ENCODE data around the gene ASB6.

ASB6 gene

GRCh38 chr9:129601082-129601674 is 40.8 kb downstream of the ASB6 start:
- Histone ChIP-seq H3K4me2 (ENCODE audit: low read length) (no peak overlapping the region), H3K27me3 (ENCODE audit: control insufficient read depth, insufficient read depth, low read length) (no peaks in the 10 kb centered on the region), H3K9me3 (ENCODE audit: control insufficient read depth, low read length) (no peaks in the 10 kb centered on the region), H3K4me1 (no peaks in the 10 kb centered on the region), H3K27ac (no peak overlapping the region), H3K9ac (no peak overlapping the region), H3K36me3 (ENCODE audit: control insufficient read depth, insufficient read depth, low read length) (no peaks in the 10 kb centered on the region), H3K4me3 (ENCODE audit: low read depth, low read length) (no peak overlapping the region), H3K79me2 (no peaks in the 10 kb centered on the region), H2AFZ (no peak overlapping the region)
- TF ChIP-seq CTCF (IDR thresholded peaks at IDR 0.05): no peak

GRCh38 chr9:129598089-129598596 is 43.8 kb downstream of the ASB6 start:
- H3K9ac ChIP-seq: no peak overlapping the region

GRCh38 chr9:129597355-129598088 is 44.4 kb downstream of the ASB6 start:
- H3K36me3 ChIP-seq (ENCODE audit: control insufficient read depth, insufficient read depth, low read length): no peaks in the 10 kb centered on the region
- H3K4me2 ChIP-seq (ENCODE audit: low read length): peak overlapping the region; percentile 50
- H3K9me3 ChIP-seq (ENCODE audit: control insufficient read depth, low read length): no peaks in the 10 kb centered on the region
- no peak for TF ChIP-seq CTCF (IDR thresholded peaks at IDR 0.05)
- no peak overlapping the region for H3K27ac ChIP-seq
- H3K79me2 ChIP-seq: no peaks in the 10 kb centered on the region
- H3K4me1 ChIP-seq: no peaks in the 10 kb centered on the region
- no peak overlapping the region for H3K9ac ChIP-seq
- no peaks in the 10 kb centered on the region for H3K27me3 ChIP-seq (ENCODE audit: control insufficient read depth, insufficient read depth, low read length)
- peak overlapping the region; percentile 81 for H2AFZ ChIP-seq
- H3K4me3 ChIP-seq (ENCODE audit: low read depth, low read length): no peak overlapping the region

More at GRCh38 chr9:129598089-129598596, 43.8 kb downstream of the ASB6 start:
- Histone ChIP-seq H3K36me3 (ENCODE audit: control insufficient read depth, insufficient read depth, low read length) (no peaks in the 10 kb centered on the region), H3K27me3 (ENCODE audit: control insufficient read depth, insufficient read depth, low read length) (no peaks in the 10 kb centered on the region), H3K79me2 (no peaks in the 10 kb centered on the region), H3K4me3 (ENCODE audit: low read depth, low read length) (no peak overlapping the region), H3K4me2 (ENCODE audit: low read length) (no peak overlapping the region), H3K4me1 (no peaks in the 10 kb centered on the region), H2AFZ (no peak overlapping the region), H3K9me3 (ENCODE audit: control insufficient read depth, low read length) (no peaks in the 10 kb centered on the region), H3K27ac (no peak overlapping the region)
- TF ChIP-seq CTCF (IDR thresholded peaks at IDR 0.05): no peak

GRCh38 chr9:129596541-129597331 is 45.2 kb downstream of the ASB6 start:
- no peak overlapping the region for H3K4me2 ChIP-seq (ENCODE audit: low read length)
- no peaks in the 10 kb centered on the region for H3K36me3 ChIP-seq (ENCODE audit: control insufficient read depth, insufficient read depth, low read length)
- H3K4me3 ChIP-seq (ENCODE audit: low read depth, low read length): no peak overlapping the region
- H3K9ac ChIP-seq: no peak overlapping the region
- no peaks in the 10 kb centered on the region for H3K27me3 ChIP-seq (ENCODE audit: control insufficient read depth, insufficient read depth, low read length)
- no peak for TF ChIP-seq CTCF (IDR thresholded peaks at IDR 0.05)
- peak overlapping the region; percentile 42 for H3K27ac ChIP-seq
- H2AFZ ChIP-seq: peak overlapping the region; percentile 46
- no peaks in the 10 kb centered on the region for H3K4me1 ChIP-seq
- no peaks in the 10 kb centered on the region for H3K9me3 ChIP-seq (ENCODE audit: control insufficient read depth, low read length)
- H3K79me2 ChIP-seq: no peaks in the 10 kb centered on the region

All from parathyroid adenoma (tissue), 2 donors.